ENCODE results near the gene RFTN2. TPM values are rescaled to one million over a fixed set of nuclear protein-coding genes. Genes with fewer than 3 reads are reported as not detected.

The RFTN2 gene
- total RNA-seq, 1 experiment from 2014 or later: not detected

- BruUV-seq (replicated peaks): no TSS peak
- ATAC-seq (peak; percentile 65), DNase-seq (ENCODE audit: low read depth, low spot score) (peak; percentile 36)
- Histone ChIP-seq H3K27me3 (ENCODE audit: control insufficient read depth, insufficient read depth, low read length) (no peaks in the 10 kb centered on the region), H3K9me3 (ENCODE audit: control insufficient read depth, insufficient read depth, low read depth, low read length) (no peaks in the 10 kb centered on the region), H3K27ac (ENCODE audit: low read length) (peak overlapping the region; percentile 99), H3K36me3 (ENCODE audit: control insufficient read depth, insufficient read depth, low read length) (peaks cover 6% of the 10 kb centered on the region), H3K4me1 (ENCODE audit: control insufficient read depth, insufficient read depth, low read length) (peaks cover 15% of the 10 kb centered on the region), H3K4me3 (ENCODE audit: low read depth in 2 of 2, low read length in 2 of 2) (peak overlapping the region; percentile 52 to 94)
- in situ Hi-C loops (cut with HindIII; ENCODE audit: low pct_unique_long_range_greater_than_20kb, low sequenced_read_pairs): no loop called here
- CTCF ChIA-PET: interaction anchor here (0.6 to 1.1 kb wide), 2 partner anchors 42 to 205 kb away, joined by 3 to 5 read pairs; partner anchors contain the start of genes HSPD1 and HSPE1
- POLR2A ChIA-PET: interaction anchor here (0.6 kb wide), 1 partner anchor 135 kb away, joined by 4 read pairs; no protein-coding TSS in a partner anchor
- TF ChIP-seq CTCF (IDR thresholded peaks at IDR 0.05): no peak
- no peak for TF ChIP-seq TCF7L2 (IDR thresholded peaks at IDR 0.05; ENCODE audit: low read depth, low read length)
- no peak for TF ChIP-seq REST (IDR thresholded peaks at IDR 0.05; ENCODE audit: insufficient read depth in 1 of 2, low read depth in 2 of 2, low read length in 1 of 2)
- no peak for TF ChIP-seq SIN3A (IDR thresholded peaks at IDR 0.05; ENCODE audit: borderline replicate concordance, insufficient read depth, low read depth, low read length)
- TF ChIP-seq POLR2AphosphoS5 (IDR thresholded peaks at IDR 0.05; ENCODE audit: low read depth, low read length): no peak
- intact Hi-C loops (cut with micrococcal nuclease; ENCODE audit: unreplicated experiment): loop anchor here (5.0 kb wide), 1 partner anchor 202 kb away; the partner anchor contains the start of gene HSPE1
Observed at GRCh38 chr2:197704434-197705120, 29.2 kb upstream of the RFTN2 start.

- intact Hi-C loops (cut with micrococcal nuclease; ENCODE audit: unreplicated experiment): no loop called here
- POLR2A ChIA-PET: no interaction called here
Observed at GRCh38 chr2:197700960-197701359, 25.6 kb upstream of the RFTN2 start.

More at GRCh38 chr2:197700960-197701359, 25.6 kb upstream of the RFTN2 start:
- no peak for ATAC-seq
- Histone ChIP-seq H3K36me3 (ENCODE audit: control insufficient read depth, insufficient read depth, low read length) (peaks cover 3% of the 10 kb centered on the region; the same call in 1 of the 2 replicates), H3K4me1 (ENCODE audit: control insufficient read depth, insufficient read depth, low read length) (no peaks in the 10 kb centered on the region), H3K27ac (ENCODE audit: low read length) (no peak overlapping the region), H3K9me3 (ENCODE audit: control insufficient read depth, insufficient read depth, low read depth, low read length) (no peaks in the 10 kb centered on the region), H3K4me3 (ENCODE audit: low read depth in 2 of 2, low read length in 2 of 2) (no peak overlapping the region), H3K27me3 (ENCODE audit: control insufficient read depth, insufficient read depth, low read length) (no peaks in the 10 kb centered on the region)
- no peak for DNase-seq (ENCODE audit: low read depth, low spot score)
- in situ Hi-C loops (cut with HindIII; ENCODE audit: low pct_unique_long_range_greater_than_20kb, low sequenced_read_pairs): no loop called here
- no peak for TF ChIP-seq POLR2AphosphoS5 (IDR thresholded peaks at IDR 0.05; ENCODE audit: low read depth, low read length)
- TF ChIP-seq REST (IDR thresholded peaks at IDR 0.05; ENCODE audit: insufficient read depth in 1 of 2, low read depth in 2 of 2, low read length in 1 of 2): no peak
- TF ChIP-seq SIN3A (IDR thresholded peaks at IDR 0.05; ENCODE audit: borderline replicate concordance, insufficient read depth, low read depth, low read length): no peak
- TF ChIP-seq CTCF (IDR thresholded peaks at IDR 0.05): no peak
- TF ChIP-seq TCF7L2 (IDR thresholded peaks at IDR 0.05; ENCODE audit: low read depth, low read length): no peak
- BruUV-seq (replicated peaks): no TSS peak
- CTCF ChIA-PET: no interaction called here
